Stimulated activated CD4-positive, alpha-beta T cell treated with anti-CD3 and anti-CD28 coated beads, Interleukin-4, amount 100 ng/mL, for 48 hours (primary cell): ENCODE data around the gene PTPRM.

Source experiments
- DNase-seq, 2 donors: peaks; one replicate each; pipeline ENCODE4 v3.0.0-alpha.2; 2020; ENCODE audit warnings: low read depth in 2 of 2

The PTPRM gene

GRCh38 chr18:7669361-7669760, 102.2 kb downstream of the PTPRM start:
- DNase-seq, result no peak

DNA sequence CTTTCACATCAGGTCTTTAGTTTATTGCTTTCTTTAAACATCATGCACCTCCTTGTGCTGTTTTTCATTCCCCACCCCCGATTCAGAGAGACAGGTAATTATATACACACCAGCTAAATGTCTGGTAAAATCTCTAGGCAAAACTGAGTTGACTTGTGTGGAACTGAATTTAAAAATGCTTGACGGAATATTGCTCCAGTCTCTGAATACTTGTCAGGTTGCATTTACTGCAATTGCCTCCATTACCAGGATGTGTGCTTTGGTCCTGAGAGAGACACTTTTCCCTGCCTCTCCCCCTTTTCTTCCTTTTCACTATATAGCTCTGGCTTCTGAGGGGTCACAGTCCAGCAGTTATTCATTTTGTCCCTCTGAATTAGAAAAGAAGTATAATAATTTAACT, 104.0 kb downstream of the PTPRM start:
- DNase-seq, result no peak

- DNase-seq, result no peak
Observed at GRCh38 chr18:7676253-7676873, 109.2 kb downstream of the PTPRM start.

GRCh38 chr18:7677001-7677400, 109.9 kb downstream of the PTPRM start:
- DNase-seq, result no peak

DNA sequence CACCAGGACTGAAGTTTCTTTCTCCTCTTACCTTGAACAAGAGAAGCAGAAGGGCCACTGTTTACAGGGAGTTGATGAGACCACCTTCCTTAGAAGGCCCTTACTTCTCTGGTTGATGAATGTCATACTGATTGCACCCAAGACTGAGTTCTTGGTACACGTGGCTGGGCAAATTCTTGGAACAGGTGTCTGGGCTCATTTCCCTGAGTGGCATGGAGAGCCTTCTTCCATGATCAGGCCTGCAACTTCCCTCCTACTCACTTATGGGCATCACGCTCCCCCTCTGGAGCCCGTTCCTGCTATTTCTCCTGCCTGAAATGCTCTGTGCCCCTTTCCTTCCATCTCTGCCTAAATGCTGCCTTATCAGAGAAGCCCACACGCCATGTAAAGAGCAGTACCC, 110.3 kb downstream of the PTPRM start:
- DNase-seq, result no peak

GRCh38 chr18:7678389-7678788, 111.3 kb downstream of the PTPRM start:
- DNase-seq, result no peak

DNA sequence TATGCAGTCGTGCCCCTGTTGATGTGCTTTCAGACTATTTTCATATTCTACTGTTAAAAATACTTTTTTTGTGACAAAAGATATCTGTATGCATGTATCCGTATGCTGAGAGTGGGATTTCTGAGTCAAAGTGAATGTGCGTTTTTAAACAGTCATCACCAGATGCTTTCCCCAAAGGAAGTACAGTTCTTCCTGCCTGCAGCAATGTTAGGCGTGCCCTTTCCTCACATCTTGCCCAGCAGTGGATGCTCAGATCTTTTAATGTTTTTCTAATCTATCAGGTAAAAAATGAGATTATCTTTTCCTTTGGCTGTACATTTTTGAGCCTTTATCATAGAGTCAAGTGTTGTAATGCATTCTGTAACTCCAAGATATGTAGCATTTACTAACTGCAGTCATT, 111.7 kb downstream of the PTPRM start:
- no peak for DNase-seq

DNA sequence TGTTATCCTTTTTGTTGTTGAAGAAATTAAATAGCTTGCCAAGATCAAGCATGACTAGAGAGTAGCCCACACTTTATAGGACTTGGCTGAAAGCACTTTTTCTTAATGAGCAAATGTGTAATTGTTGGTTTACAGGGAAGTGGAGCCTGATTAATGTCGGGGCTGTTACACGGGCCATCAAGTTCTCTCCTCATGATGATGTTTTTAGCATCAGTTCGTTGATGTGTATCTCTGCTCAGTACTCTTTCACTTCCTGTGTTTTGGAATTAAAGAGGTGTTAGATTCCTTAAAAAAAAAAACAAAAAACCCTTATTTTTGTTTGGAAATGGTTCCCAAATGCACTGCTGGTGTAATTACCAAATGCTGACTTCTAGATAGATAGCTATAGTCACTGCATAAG, 114.2 kb downstream of the PTPRM start:
- no peak for DNase-seq

DNA sequence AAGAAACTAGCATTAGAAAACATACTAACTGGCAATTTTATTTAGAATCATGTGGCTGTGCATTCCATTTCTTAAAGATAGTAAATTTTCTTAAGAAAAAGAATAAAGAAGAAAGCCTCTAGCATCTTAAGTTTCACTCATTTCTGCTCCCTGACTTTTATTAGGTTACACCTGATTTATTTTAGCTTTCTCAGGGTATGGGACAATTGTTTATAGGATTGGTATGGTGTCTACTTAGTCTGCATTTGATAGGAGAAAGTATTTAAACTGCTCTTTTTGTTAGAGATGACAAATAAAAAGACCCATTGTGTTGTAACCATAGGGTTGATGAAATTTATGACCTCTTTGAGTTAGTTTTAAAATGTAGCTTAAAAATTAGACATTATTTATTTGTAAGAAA, 115.2 kb downstream of the PTPRM start:
- DNase-seq, result no peak

- no peak for DNase-seq
Observed at GRCh38 chr18:7683753-7684152, 116.6 kb downstream of the PTPRM start.

- no peak for DNase-seq
Observed at GRCh38 chr18:7684357-7684756, 117.2 kb downstream of the PTPRM start.

- DNase-seq, result no peak
Observed at GRCh38 chr18:7684966-7685365, 117.8 kb downstream of the PTPRM start.

- DNase-seq, result no peak
Observed at GRCh38 chr18:7686278-7686677, 119.2 kb downstream of the PTPRM start.

DNA sequence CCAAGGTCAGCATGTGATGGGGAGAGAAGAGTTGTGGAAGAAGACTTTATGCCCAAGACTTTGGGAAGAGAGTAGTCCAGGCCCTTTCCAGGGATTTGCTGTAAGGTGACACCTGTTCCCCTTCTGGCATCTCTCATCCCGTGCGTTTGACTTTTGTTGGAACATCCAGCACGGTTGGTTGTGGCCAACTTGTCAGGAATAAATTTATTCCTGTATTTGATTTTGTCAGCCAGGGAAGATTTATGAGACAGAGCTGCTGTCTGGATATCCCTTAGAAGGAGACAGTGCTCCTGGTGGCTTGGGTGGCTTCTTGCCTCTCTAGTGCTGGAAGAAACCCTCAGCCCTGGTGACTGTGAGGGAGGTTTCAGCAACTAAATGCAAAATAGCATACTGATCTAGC, 121.5 kb downstream of the PTPRM start:
- no peak for DNase-seq

DNA sequence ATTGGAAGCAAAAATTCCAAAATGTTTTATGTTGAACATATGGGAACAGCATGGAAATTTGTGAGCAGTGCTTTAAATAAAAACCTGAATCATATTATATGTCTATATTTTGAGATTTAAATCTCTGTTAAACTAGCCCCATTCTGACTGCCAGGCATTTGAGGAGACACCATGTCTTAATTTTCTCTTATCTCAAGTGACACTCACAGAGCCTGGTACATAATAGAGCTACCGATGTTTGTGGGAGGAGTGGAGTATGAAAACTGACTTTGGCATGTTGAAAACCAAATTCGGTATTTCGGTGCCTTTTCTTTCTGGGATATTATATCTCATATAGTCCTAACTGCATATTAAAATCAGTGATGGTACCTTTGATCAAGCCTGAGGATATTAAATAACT, 124.1 kb downstream of the PTPRM start:
- DNase-seq, result no peak

- no peak for DNase-seq
Observed at GRCh38 chr18:7696780-7697179, 129.7 kb downstream of the PTPRM start.

- DNase-seq, result no peak
Observed at GRCh38 chr18:7697306-7697705, 130.2 kb downstream of the PTPRM start.

DNA sequence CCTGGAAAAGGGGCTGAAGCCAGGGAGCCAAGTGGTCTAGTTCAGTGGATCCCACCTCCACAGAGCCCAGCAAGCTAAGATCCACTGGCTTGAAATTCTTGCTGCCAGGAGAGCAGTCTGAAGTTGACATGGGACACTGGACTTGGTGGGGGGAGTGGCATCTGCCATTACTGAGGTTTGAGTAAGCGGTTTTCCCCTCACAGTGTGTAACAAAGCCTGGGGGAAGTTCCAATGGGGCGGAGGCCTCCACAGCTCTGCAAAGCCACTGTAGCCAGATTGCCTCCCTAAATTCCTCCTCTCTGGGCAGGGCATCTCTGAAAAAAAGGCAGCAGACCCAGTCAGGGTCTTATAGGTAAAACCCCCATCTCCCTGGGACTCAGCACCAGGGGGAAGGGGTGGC, 144.4 kb downstream of the PTPRM start:
- no peak for DNase-seq

DNA sequence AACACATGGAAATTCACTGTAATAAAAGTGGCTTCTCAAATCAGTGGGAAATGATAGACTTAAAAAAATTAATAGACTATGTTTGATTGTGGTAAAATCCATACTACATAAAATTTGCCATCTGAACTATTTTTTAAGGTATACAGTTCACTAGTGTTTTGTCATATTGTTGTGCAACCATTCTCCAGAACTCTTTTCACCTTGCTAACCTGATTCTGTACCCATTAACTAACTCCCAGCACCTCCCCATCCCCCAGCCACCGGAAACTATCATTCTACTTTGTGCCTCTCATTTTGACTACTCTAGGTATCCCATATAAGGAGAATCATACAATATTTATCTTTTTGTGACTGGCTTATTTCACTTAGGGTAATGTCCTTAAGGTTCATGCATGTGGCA, 153.3 kb downstream of the PTPRM start:
- DNase-seq, result no peak

DNA sequence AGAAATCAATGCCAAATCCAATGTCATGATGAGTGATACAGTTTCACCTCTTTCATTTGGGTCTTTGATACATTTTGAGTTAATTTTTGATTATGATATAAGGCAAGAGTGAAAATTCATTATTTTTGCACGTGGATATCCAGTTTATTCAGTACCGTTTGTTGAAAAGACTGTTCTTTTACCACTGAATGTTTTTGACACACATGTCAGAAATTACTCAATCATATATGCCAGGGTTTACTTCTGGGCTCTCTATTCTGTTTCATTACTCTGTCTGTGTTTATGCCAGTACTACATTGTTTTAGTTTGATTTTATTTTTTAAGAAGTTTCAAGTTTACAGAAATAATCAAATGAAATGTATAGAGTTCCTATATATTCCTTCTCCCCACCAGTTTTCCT, 154.4 kb downstream of the PTPRM start:
- DNase-seq, result no peak

DNA sequence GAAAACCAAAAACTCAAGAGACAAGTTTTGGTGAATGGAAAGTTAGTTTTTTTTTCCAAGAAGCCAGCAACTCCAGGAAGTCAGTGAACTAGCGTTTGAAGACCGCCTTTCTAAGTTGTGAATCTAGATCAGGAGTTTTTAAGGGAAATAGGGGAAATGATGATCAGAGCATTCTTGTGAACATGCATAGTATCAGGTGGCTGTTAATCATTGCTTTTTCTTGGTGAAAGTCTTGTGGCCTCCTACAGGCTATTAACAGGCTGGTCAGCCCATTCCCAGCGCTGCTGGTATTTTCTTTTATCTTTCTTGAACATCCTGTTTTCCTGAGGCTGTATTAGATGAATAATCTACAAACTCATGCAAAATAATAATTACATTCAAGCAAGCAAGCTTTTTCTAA, 155.8 kb downstream of the PTPRM start:
- DNase-seq, result no peak

GRCh38 chr18:7723558-7723957, 156.4 kb downstream of the PTPRM start:
- no peak for DNase-seq

DNA sequence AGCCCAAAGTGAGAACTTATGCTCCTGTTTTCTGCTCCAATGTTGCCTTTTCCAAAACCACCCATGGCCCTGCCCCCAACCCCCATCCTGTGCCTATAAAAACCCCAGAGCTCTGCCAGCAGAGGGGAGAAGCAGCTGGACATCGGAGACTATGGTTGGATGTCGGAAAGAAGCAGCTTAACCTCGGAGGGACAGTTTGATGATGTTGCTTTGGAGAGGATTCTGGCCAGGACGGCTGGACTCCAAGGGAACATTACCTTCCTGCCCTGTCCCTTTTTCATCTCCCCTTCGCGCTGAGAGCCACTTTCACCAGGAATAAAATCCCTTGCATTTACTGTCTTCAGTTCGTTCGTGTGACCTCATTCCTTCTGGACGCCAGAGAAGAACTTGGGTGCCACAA, 158.4 kb downstream of the PTPRM start:
- DNase-seq, result no peak

DNA sequence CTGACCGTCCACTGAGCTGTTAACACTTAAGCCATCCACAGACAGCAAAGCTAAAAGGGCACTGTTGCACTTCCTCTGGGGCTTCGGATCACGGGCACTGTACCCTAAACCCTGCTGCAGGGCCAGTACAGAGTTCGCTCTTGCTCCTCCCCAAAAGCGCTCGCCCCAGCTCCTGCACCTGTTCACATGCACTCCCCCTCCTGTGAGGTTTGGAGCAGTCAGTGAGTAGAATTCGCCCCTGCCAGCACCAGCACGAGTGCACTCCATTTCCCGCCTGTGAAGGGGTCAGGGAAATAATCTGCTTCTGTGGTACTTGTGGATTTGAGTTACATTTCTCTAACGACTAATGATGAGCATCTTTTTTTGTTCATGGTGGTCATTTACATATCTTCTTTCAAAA, 158.8 kb downstream of the PTPRM start:
- DNase-seq, result no peak

DNA sequence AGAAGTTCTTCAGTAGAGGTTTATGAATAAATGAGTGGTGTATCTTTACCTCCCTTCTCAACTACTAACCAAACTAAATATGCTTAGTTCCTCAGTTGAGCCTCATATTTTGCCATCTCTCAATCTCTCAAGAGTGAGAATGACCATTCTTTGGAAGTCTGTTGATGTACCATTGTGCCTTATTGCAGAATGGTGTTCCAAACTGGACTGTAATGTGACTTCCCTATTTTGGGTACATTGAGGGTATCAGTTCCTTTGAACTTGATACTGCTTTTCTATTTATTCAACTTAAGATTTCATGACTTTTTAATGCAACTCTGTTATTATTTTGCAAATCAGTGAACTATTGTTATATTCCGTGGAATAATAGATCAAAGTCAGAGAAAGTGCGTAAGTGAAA, 159.4 kb downstream of the PTPRM start:
- DNase-seq, result no peak
